ENCODE measurements around the gene CELF1. TPM values are rescaled to one million over a fixed set of nuclear protein-coding genes. Genes with fewer than 3 reads are reported as not detected.

The CELF1 gene
- total and polyA plus RNA-seq, 2 of the 13 experiments (the other 11 are each of a cell fraction or from before 2014, with no cell fraction given) = 69.0 to 80.1 TPM

- TF ChIP-seq ZNF589 (CRISPR knock-in tag; conservative IDR thresholded peaks at IDR 0.05) (no peak), RBAK (CRISPR knock-in tag; IDR thresholded peaks at IDR 0.05) (no peak), RCOR2 (CRISPR knock-in tag; IDR thresholded peaks at IDR 0.05) (no peak; the same call in 1 of the 2 replicates), TGIF2 (CRISPR knock-in tag; IDR thresholded peaks at IDR 0.05) (no peak), TMF1 (CRISPR knock-in tag; IDR thresholded peaks at IDR 0.05; ENCODE audit: low read depth) (0 out of 2 replicates have a peak, but pooled peaks have one; percentile 32), ZNF777 (CRISPR knock-in tag; IDR thresholded peaks at IDR 0.05) (no peak), ZNF766 (CRISPR knock-in tag; IDR thresholded peaks at IDR 0.05; ENCODE audit: borderline replicate concordance) (no peak), SRY (CRISPR knock-in tag; IDR thresholded peaks at IDR 0.05) (no peak), RXRB (CRISPR knock-in tag; IDR thresholded peaks at IDR 0.05; ENCODE audit: borderline replicate concordance) (peak; percentile 58; the same call in 1 of the 2 replicates), ZNF83 (CRISPR knock-in tag; IDR thresholded peaks at IDR 0.05; ENCODE audit: borderline replicate concordance) (no peak), CBFB (CRISPR knock-in tag; IDR thresholded peaks at IDR 0.05) (no peak), HNRNPH1 (optimal IDR thresholded peaks at IDR 0.05; ENCODE audit: low read depth, low read length) (no peak), ZNF350 (CRISPR knock-in tag; IDR thresholded peaks at IDR 0.05; ENCODE audit: borderline replicate concordance, low read depth) (no peak), RAD51 (IDR thresholded peaks at IDR 0.05; ENCODE audit: borderline replicate concordance) (no peak)
These were observed 121.4 kb downstream of the CELF1 start (continued) for GRCh38 chr11:47431356-47432083.

- peak overlapping the region; percentile 63 for H3K27ac ChIP-seq (ENCODE audit: extremely low read length, insufficient read depth, low read length)
- DNase-seq (ENCODE audit: low spot score) = no peak
- CTCF ChIA-PET (ENCODE audit: low intra/inter-chr PET ratio, low total read pairs) = no interaction called here
These were observed 122.4 kb downstream of the CELF1 start for GRCh38 chr11:47430524-47430923.

More at GRCh38 chr11:47430524-47430923, 122.4 kb downstream of the CELF1 start:
- ATAC-seq (no peak), FAIRE-seq (no peak)
- Histone ChIP-seq H3K27me3 (ENCODE audit: control insufficient read depth in 1 of 2, insufficient read depth in 2 of 2, low read length in 2 of 2) (no peaks in the 10 kb centered on the region; a peak in 1 of 5 replicates), H3K9ac (ENCODE audit: insufficient read depth, low read depth, low read length) (peak overlapping the region; percentile 53), H2AFZ (ENCODE audit: low read length) (peak overlapping the region; percentile 51), H3K4me2 (ENCODE audit: low read depth, low read length) (peak overlapping the region; percentile 69), H3K79me2 (ENCODE audit: insufficient read depth, low read length) (peaks cover 6% of the 10 kb centered on the region), H4K20me1 (ENCODE audit: insufficient read depth, low read length) (no peaks in the 10 kb centered on the region), H3K36me3 (replicated peaks in 1 of 2; ENCODE audit: control insufficient read depth in 1 of 2, insufficient read depth in 2 of 2, low read length in 2 of 2) (no peaks in the 10 kb centered on the region), H3K4me1 (ENCODE audit: insufficient read depth, low read length) (peaks cover 62% of the 10 kb centered on the region), H3K4me3 (replicated peaks in 1 of 3; ENCODE audit: insufficient read depth in 1 of 3, low read depth in 2 of 3, low read length in 3 of 3) (peak overlapping the region in 2 of 3 experiments; percentile 14 to 53; a peak in 3 of 6 replicates), H3K9me3 (ENCODE audit: low read length) (no peaks in the 10 kb centered on the region)
- no TSS peak for BruUV-seq (replicated peaks)
- POLR2A ChIA-PET = interaction anchor here (5.1 kb wide), 1 partner anchor 8 kb away, joined by 68 read pairs; no protein-coding TSS in a partner anchor
- in situ Hi-C loops (cut with HindIII; ENCODE audit: extremely low pct_ligation_motif_present, low pct_unique_long_range_greater_than_20kb) (no loop called here), intact Hi-C loops (cut with micrococcal nuclease; ENCODE audit: unreplicated experiment) (no loop called here)
- WGBS (ENCODE audit: low lambda C conversion rate) = 16% methylated on average over 5 of the region's 5 CpGs
- no peak for TF ChIP-seq ZSCAN31 (CRISPR knock-in tag; IDR thresholded peaks at IDR 0.05; ENCODE audit: low read depth)
- peak; percentile 19; the same call in 1 of the 2 replicates for TF ChIP-seq SAP130 (CRISPR knock-in tag; IDR thresholded peaks at IDR 0.05; ENCODE audit: low read depth)
- TF ChIP-seq PHF5A (CRISPR knock-in tag; IDR thresholded peaks at IDR 0.05; ENCODE audit: low read depth, unreplicated experiment) = no peak
- TF ChIP-seq ZNF556 (CRISPR knock-in tag; IDR thresholded peaks at IDR 0.05; ENCODE audit: borderline replicate concordance) = no peak
- no peak for TF ChIP-seq PHF20 (CRISPR knock-in tag; IDR thresholded peaks at IDR 0.05)
